Stimulated activated CD4-positive, alpha-beta T cell treated with anti-CD3 and anti-CD28 coated beads, Interleukin-15, amount 100 ng/mL, for 1 hour (primary cell): ENCODE measurements around the gene SKAP2.
"Not testable (repeated sequence)": the region's sequence is repeated elsewhere in the genome, so short reads cannot be mapped to it uniquely, and the experiment has no call there.

ENCODE experiments used
- DNase-seq, 2 donors: peaks; one replicate each; pipeline ENCODE4 v3.0.0-alpha.2; 2020; ENCODE audit warnings: low read depth in 1 of 2, low spot score in 1 of 2

Gene SKAP2

GRCh38 chr7:26857506-26858240, 6.7 kb downstream of the SKAP2 start:
- no peak for DNase-seq

GRCh38 chr7:26857170-26857505, 7.3 kb downstream of the SKAP2 start:
- no peak for DNase-seq

GRCh38 chr7:26856176-26856985, 8.0 kb downstream of the SKAP2 start:
- DNase-seq: no peak

GRCh38 chr7:26854876-26855855, 9.2 kb downstream of the SKAP2 start:
- DNase-seq: no peak

- DNase-seq: no peak
Observed at GRCh38 chr7:26853788-26854393, 10.5 kb downstream of the SKAP2 start.

GRCh38 chr7:26850193-26850651, 14.2 kb downstream of the SKAP2 start:
- DNase-seq: no peak

- DNase-seq: no peak
Observed at GRCh38 chr7:26843705-26844104, 20.7 kb downstream of the SKAP2 start.

- DNase-seq: no peak
Observed at GRCh38 chr7:26842897-26843296, 21.5 kb downstream of the SKAP2 start.

GRCh38 chr7:26841003-26841739, 23.2 kb downstream of the SKAP2 start:
- DNase-seq: no peak

- not testable (repeated sequence) for DNase-seq
Observed at GRCh38 chr7:26836793-26837192, 27.6 kb downstream of the SKAP2 start.

GRCh38 chr7:26815426-26815825, 49.0 kb downstream of the SKAP2 start:
- no peak for DNase-seq

- DNase-seq: no peak
Observed at GRCh38 chr7:26813432-26813831, 51.0 kb downstream of the SKAP2 start.

GRCh38 chr7:26794541-26794940, 69.8 kb downstream of the SKAP2 start:
- DNase-seq: no peak

- no peak for DNase-seq
Observed at GRCh38 chr7:26792576-26792975, 71.8 kb downstream of the SKAP2 start.

- DNase-seq: no peak
Observed at GRCh38 chr7:26792006-26792405, 72.4 kb downstream of the SKAP2 start.

- no peak for DNase-seq
Observed at GRCh38 chr7:26789481-26790184, 74.8 kb downstream of the SKAP2 start.

GRCh38 chr7:26787701-26788100, 76.7 kb downstream of the SKAP2 start:
- no peak for DNase-seq

GRCh38 chr7:26784118-26784517, 80.3 kb downstream of the SKAP2 start:
- no peak for DNase-seq

GRCh38 chr7:26782501-26782900, 81.9 kb downstream of the SKAP2 start:
- DNase-seq: no peak
